HG02870 (cell line): ENCODE data around the gene FRAS1.
"Not testable (repeated sequence)": the region's sequence is repeated elsewhere in the genome, so short reads cannot be mapped to it uniquely, and the experiment has no call there.

Source experiments
- ATAC-seq: cut with Tn5 transposase; IDR thresholded peaks from one replicate; pipeline ENCODE4 v1.9.1; 2021; ENCODE audit warnings: mild to moderate bottlenecking, moderate library complexity; ENCODE audit not compliant: unreplicated experiment

Gene FRAS1

DNA sequence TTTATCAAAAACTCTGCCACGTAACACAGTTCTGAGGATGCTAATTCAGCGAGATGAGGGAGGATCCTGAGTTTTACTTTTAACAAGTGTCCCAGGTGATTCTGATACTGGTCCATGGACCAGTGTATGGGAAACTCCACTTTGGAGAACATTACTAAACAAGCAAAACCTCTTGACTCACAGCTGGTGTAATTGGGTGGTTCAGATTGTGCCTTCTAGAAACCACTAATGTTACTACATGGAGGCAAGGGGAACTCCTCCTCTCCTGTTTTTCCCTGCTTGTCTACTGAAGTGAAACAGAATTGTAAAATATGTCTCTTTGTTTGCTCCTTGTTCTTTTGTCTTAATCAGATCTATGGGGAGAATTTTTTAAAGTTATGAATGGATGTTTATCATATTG is 62.6 kb downstream of the FRAS1 start:
- no peak for ATAC-seq

DNA sequence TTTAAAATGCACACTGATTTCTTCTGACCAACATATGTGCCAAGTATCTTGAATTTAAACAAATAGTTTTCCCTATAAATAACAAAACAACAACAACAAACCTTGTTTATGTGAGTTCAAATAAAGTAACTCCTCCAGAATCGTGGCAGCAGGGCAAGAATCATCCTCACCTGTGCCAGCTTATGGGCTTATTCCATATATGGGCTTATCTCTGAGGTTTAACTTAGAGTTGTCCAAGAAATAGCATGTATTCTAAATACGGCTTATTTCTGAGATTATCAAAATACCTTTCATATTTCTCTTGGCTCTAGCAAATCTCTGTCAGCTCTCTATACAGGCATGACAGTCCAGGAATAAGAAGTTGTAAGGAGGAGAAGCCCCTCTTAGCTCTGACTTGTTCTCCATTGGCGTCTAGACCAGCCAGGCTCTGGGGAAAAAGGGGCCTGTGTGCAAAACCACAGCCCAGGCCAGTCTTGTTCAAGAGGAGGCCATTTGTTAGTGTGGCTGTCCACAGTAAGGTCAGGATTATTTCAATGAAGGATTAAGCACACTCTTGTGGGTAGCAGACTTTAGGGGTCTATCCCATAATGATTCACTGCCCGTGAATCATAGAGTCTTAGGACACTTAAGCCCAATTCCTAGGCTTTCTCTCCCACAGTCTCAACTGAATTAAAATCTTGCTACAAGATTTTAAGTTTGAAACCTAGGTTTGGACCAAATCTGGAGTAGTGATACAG is 63.2 kb downstream of the FRAS1 start:
- no peak for ATAC-seq

DNA sequence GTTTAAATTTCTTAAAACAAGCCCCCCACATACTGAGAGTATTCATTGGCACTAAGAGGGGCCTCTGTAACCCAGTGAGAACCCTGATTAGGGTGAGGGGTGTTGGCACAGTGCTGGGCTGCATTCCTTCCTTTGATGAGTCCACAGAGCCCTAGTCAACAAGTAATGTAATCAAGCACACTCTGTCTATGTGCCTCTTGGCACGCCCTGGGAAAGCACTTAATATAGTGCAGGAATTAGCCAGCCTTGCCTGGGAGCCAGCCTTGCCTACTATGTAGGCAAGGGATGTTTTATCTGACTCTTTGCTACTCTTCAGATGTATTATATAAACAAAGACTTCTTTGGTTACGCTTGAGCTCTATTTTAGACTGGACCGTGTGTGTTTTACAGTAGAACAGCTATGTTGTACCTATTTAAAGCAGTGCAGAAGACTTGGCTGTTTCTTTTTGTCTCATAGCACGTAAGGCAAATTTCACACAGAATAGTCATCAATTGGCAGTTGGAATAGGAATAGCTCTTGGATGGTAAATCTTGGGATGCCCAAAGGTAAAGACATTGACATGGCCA is 64.3 kb downstream of the FRAS1 start:
- no peak for ATAC-seq

DNA sequence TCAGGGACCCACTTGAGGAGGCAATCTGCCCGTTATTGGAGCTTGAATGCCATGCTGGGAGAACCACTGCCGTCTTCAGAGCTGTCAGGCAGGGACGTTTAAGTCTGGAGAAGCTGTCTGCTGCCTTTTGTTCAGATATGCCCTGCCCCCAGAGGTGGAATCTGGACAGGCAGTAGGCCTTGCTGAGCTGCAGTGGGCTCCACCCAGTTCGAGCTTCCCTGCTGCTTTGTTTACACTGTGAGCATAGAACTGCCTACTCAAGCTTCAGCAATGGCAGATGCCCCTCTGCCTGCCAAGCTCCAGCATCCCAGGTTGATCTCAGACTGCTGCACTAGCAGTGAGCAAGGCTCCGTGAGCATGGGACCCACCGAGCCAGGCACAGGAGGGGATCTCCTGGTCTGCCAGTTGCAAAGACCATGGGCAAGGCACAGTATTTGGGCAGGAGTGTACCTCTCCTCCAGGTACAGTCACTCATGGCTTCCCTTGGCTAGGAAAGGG is 68.8 kb downstream of the FRAS1 start:
- not testable (repeated sequence) for ATAC-seq

GRCh38 chr4:78129383-78130108 is 72.4 kb downstream of the FRAS1 start:
- ATAC-seq: no peak

GRCh38 chr4:78131403-78131802 is 74.3 kb downstream of the FRAS1 start:
- ATAC-seq: no peak

DNA sequence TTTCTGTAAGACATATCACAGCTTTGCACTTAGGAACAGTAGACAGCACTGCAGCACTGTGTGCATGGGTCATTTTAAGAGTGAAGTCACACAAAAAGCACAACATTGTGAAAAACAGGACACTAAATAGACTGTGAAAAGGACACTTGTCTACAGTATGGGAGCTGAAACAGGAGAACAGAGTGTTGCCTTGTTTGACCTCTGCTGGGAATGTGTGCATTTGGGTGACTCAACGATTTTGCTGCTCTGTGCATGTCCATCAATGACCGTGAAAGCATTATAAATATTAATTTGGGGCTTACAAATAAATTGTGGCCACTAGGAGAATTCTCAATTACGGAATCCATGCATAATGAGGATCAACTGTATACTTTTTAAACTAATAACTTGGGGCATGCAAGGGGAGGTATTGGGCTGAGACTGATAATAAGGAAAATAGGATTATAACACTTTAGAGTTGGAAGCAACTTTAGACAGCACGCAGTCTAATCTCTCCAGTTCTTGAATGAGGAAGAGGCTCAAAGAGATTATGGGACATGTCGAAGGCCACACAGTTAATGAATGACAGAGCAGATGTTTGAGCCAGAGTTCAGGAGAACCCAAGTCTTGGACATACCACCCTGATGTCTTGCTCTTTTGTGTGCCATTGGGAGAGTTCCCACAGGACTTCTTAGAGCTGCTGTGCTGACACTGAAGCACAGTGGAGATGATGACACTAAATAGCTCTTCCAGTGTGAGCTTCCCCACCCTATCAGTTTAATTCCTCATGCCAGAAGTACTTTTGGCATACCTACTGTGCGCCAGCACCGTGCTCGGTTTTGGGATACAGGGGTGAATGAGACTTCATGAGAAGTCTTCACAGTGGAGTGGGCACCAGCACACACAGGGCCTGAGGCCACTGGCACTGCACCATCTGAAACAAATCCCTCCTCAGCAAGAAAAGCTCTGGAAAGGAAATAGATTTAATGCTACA is 79.3 kb downstream of the FRAS1 start:
- no peak for ATAC-seq

GRCh38 chr4:78137532-78137931 is 80.4 kb downstream of the FRAS1 start:
- no peak for ATAC-seq

DNA sequence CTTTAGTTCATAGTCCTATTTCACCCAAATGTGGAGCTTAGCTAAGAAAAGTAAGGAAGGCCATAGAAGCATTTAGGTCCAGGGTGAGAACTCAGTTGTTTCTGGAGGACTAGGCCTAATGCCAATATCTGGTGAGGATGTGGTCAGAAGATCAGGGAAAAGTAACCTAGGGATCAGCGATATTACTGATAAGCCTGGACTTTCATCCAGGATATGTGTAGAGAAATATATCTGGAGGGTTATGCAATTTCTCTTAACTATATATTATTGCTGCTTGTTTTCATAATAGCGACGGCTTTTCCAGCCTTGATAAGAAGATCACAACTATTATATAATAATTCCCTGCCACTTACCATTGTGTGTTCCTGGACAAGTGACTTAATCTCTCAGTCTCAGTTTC is 81.1 kb downstream of the FRAS1 start:
- ATAC-seq: no peak

GRCh38 chr4:78143634-78144033 is 86.5 kb downstream of the FRAS1 start:
- no peak for ATAC-seq

- no peak for ATAC-seq
Observed at GRCh38 chr4:78145008-78145407, 87.9 kb downstream of the FRAS1 start.

DNA sequence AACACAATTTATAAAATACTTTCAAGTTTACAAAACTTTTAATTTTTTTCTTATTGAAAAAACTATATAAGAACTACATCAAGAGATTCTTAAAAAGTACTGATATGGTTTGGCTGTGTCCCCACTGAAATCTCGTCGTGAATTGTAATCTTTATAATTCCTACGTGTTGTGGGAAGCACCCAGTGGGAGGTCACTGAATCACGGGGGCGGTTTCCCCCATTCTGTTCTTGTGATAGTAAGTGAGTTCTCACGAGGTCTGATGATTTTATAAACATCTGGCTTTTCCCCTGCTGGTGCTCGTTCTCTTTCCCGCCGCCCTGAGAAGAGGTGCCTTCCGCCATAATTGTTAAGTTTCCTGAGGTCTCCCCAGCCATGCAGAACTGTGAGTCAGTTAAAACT is 88.5 kb downstream of the FRAS1 start:
- ATAC-seq: no peak

DNA sequence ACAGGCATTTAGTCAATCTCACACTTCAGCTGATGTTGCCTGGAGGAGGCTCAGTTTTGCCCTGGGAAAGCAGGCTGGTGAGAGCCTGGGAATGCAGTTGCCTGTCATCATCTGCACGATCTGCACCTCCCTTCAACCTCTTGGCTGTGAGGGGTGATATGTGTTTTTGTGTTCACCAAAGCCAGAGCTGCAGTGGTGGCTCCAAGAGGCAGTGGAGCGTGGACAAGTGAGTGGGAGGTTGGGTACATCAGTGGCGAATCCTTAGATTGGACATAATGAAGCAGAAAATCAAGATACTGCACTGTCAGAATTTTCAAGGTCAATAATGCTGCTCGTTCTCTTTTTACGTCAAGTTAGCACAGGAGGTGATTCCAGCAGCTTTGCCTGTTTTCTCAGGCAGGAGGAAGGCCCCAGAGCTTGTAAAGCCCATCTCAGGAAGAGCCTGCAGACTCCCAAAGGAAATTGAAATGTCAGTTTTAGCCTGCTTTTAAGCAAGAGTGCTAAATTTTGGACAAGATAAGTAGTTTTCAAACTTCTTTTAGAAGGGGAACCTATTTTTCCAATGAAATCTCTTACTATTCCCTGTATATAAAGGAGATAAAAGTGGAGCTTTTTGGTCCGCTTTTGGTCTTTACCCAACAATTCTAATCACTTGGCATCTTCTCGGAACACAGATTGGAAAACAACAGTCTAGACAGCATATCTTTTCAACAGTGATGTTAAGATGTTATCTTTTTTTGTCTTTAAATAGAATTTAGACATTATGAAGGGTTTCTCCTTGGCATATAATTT is 92.8 kb downstream of the FRAS1 start:
- ATAC-seq: no peak

- no peak for ATAC-seq
Observed at GRCh38 chr4:78150543-78150864, 93.4 kb downstream of the FRAS1 start.

GRCh38 chr4:78152795-78153194 is 95.7 kb downstream of the FRAS1 start:
- no peak for ATAC-seq

DNA sequence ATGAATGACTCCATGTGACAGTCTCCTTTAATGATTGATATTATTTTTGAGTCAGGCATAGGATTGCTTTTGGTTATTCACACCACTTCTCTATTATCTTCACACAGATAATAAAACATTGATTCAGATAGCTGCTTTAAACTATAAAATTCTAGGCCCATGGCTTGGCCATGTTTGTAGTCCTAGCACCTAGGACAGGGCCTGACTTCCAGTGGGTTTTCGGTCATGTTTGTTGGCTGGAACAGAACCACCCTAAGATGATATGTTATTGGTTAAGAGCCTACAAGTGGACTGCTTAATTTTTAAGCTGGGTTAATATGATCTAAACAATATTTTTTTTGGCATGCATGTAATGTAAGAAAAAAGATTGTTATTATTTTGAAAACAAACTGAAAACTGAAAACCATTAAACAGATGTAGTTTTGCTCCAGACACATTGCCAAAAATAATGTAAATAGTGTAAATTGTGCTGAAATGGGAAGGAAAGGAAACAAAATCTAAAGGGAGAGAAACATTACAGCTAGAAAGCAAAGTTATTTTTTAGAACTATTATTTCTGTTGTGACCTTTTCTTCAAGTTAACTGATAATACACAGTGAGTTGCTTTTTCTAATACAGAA is 98.0 kb downstream of the FRAS1 start:
- no peak for ATAC-seq

GRCh38 chr4:78155616-78156105 is 98.5 kb downstream of the FRAS1 start:
- no peak for ATAC-seq

GRCh38 chr4:78156520-78156919 is 99.4 kb downstream of the FRAS1 start:
- no peak for ATAC-seq

DNA sequence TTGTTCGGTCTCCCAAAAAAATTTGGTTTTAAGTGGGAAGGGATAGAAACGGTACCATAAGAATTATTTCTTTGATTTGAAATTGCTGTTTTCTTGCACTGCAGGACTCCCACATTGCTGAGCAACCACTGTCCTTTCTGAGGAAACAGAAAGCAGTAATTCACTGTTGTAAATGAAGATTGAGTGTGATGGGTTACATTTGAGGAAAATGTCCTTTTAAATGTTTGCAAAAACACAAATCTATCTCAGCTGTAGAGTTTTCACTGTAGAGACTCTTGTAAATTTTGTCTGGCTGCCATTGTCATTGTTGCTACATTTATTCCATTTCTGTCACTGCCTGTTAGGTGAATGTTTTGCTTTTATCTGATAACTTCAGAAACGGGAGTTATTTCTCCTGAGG is 105.2 kb downstream of the FRAS1 start:
- ATAC-seq: no peak

DNA sequence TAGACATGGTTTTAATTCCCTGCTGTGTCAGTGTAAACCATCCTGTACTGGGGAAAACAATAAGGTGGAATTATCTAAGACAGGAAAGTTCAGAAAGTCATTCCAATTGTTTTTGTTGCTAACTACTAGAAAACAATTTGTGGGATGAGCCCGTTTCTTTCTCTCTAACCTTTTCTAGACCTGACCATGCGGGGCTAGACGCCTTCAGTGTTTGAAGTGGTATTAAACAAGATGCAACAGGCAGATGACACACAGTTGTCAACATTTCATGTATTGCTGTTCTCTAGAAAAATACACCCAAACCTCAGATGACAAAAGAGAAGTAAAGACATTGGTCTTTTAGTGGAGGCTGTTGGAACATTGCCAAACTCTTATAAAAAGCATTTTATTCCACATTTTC is 105.7 kb downstream of the FRAS1 start:
- no peak for ATAC-seq
